Fibroblast of lung (primary cell): ENCODE measurements around the gene KIF26A. TPM values are rescaled to one million over a fixed set of nuclear protein-coding genes. Genes with fewer than 3 reads are reported as not detected.

Source experiments
- DNase-seq, 2 donors: peaks; one replicate each; pipeline versions ENCODE4 v3.0.0 to v3.0.0-alpha.2; 2010; ENCODE audit warnings: low read depth in 2 of 2
- H2AFZ ChIP-seq: 2 replicates; pipeline ENCODE4 v1.5.1; 2012; ENCODE audit warnings: low read length, control low read depth, inconsistent platforms
- H3K27ac ChIP-seq: 2 replicates; pipeline ENCODE4 v1.5.1; 2011; ENCODE audit warnings: low read length, control low read depth; ENCODE audit not compliant: insufficient read depth
- H3K27me3 ChIP-seq: 2 replicates; pipeline ENCODE4 v1.5.1; 2011; ENCODE audit warnings: mild to moderate bottlenecking, low read length; ENCODE audit not compliant: control insufficient read depth, insufficient read depth
- H3K36me3 ChIP-seq: 2 replicates; pipeline ENCODE4 v1.5.1; 2011; ENCODE audit warnings: low read length; ENCODE audit not compliant: control insufficient read depth, insufficient read depth
- H3K4me1 ChIP-seq: 2 replicates; pipeline ENCODE4 v1.5.1; 2011; ENCODE audit warnings: low read length; ENCODE audit not compliant: control insufficient read depth, insufficient read depth; ENCODE audit errors: extremely low read depth
- H3K4me2 ChIP-seq: 2 replicates; pipeline ENCODE4 v1.5.1; 2011; ENCODE audit warnings: low read length, control low read depth; ENCODE audit not compliant: insufficient read depth; ENCODE audit errors: extremely low read depth
- H3K4me3 ChIP-seq, 4 experiments: fragments of 200-600 bp in 1 of 4; sonication (generic) in 1 of 4; replicated peaks in 1 of 4; 2 replicates each; pipeline ENCODE4 v1.5.1; 2011 to 2016; ENCODE audit warnings: low read length in 4 of 4, low read depth in 3 of 4, mild to moderate bottlenecking in 3 of 4, control low read depth in 2 of 4, inconsistent platforms in 1 of 4, mixed read lengths in 1 of 4; ENCODE audit not compliant: insufficient read depth in 1 of 4; ENCODE audit errors: control extremely low read depth in 1 of 4
- H3K79me2 ChIP-seq: 2 replicates; pipeline ENCODE4 v1.5.1; 2012; ENCODE audit warnings: mild to moderate bottlenecking, low read length, inconsistent platforms; ENCODE audit not compliant: control insufficient read depth, insufficient read depth
- H3K9ac ChIP-seq: 2 replicates; pipeline ENCODE4 v1.5.1; 2011; ENCODE audit warnings: mild to moderate bottlenecking, low read length, control low read depth; ENCODE audit not compliant: insufficient read depth
- H3K9me3 ChIP-seq: 2 replicates; pipeline ENCODE4 v1.5.1; 2012; ENCODE audit warnings: low read depth, low read length; ENCODE audit not compliant: control insufficient read depth, insufficient read depth
- H4K20me1 ChIP-seq: 2 replicates; pipeline ENCODE4 v1.5.1; 2011; ENCODE audit warnings: low read length; ENCODE audit not compliant: control insufficient read depth, insufficient read depth; ENCODE audit errors: extremely low read depth
- CTCF ChIP-seq, 2 donors: IDR thresholded peaks in 1 of 2; conservative IDR thresholded peaks in 1 of 2; 1 replicate in 1 of 2; 2 replicates in 1 of 2; pipeline ENCODE4 v1.5.1; 2011 to 2012; ENCODE audit warnings: low read length in 2 of 2, control low read depth in 1 of 2, inconsistent platforms in 1 of 2, low read depth in 1 of 2, mild to moderate bottlenecking in 1 of 2
- EZH2 ChIP-seq: IDR thresholded peaks from 2 replicates; pipeline ENCODE4 v1.5.1; 2012; ENCODE audit warnings: low read length, control low read depth, mild to moderate bottlenecking; ENCODE audit errors: missing control alignments
- polyA plus RNA-seq, 2 donors: library from polyadenylated mRNA; depleted of rRNA in 1 of 2; stranded (reverse) in 1 of 2; unstranded in 1 of 2; fragments of >200 nt; gene quantifications; 2 replicates each; pipeline ENCODE4 v1.2.1, GENCODE V29; 2011 to 2012; ENCODE audit warnings: missing spikeins in 1 of 2
- total RNA-seq: library from RNA; depleted of rRNA; stranded (reverse); fragments of >200 nt; gene quantifications from 2 replicates; pipeline ENCODE4 v1.2.1, GENCODE V29; 2014

Gene KIF26A
- total and polyA plus RNA-seq, 2 donors (not counting 1 experiment from before 2014, with no cell fraction given): 0.01 to 2.0 TPM

- Histone ChIP-seq H3K27me3 (no peaks in the 10 kb centered on the region), H4K20me1 (no peaks in the 10 kb centered on the region), H3K9ac (no peak overlapping the region), H3K9me3 (no peaks in the 10 kb centered on the region), H3K4me1 (no peaks in the 10 kb centered on the region), H3K4me2 (no peak overlapping the region), H2AFZ (no peak overlapping the region), H3K79me2 (no peaks in the 10 kb centered on the region), H3K27ac (no peak overlapping the region), H3K36me3 (no peaks in the 10 kb centered on the region), H3K4me3 (no peak overlapping the region)
- no peak for TF ChIP-seq CTCF (conservative IDR thresholded peaks at IDR 0.05 in 1 of 2, IDR thresholded peaks at IDR 0.05 in 1 of 2; ENCODE audit: low read depth in 1 of 2, low read length in 2 of 2)
- no peak for TF ChIP-seq EZH2
- DNase-seq: no peak
Measured at GRCh38 chr14:104155513-104155912, 17.1 kb downstream of the KIF26A start.

DNA sequence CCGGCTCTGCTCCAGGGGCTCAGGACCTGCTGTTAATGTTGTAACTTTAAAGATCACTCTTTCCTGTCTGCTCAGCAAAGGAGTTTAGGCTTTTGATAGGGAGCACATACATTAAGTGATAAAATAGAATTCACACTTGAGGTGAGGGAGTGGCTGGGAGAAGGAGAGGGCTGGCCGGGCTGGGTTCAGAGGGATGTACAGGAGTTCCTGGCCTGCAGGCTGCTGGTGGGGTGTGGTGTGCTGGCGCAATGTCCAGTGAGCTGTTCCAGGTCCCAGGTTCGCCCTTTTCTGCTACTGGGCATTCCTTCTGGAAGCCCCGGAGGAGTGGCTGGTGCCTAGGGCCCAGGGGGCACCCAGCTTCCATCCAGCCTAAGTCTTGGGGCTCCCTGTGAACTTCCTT, 17.8 kb downstream of the KIF26A start:
- no peak overlapping the region for H3K27ac ChIP-seq
- no peaks in the 10 kb centered on the region for H3K9me3 ChIP-seq
- TF ChIP-seq EZH2 (no peak), CTCF (conservative IDR thresholded peaks at IDR 0.05 in 1 of 2, IDR thresholded peaks at IDR 0.05 in 1 of 2; ENCODE audit: low read depth in 1 of 2, low read length in 2 of 2) (no peak)

GRCh38 chr14:104157016-104157928, 18.9 kb downstream of the KIF26A start:
- no peak overlapping the region for H3K4me2 ChIP-seq
- H2AFZ ChIP-seq: no peak overlapping the region
- H3K27me3 ChIP-seq: no peaks in the 10 kb centered on the region
- H3K9me3 ChIP-seq: no peaks in the 10 kb centered on the region
- H3K4me1 ChIP-seq: no peaks in the 10 kb centered on the region
- no peak overlapping the region for H3K4me3 ChIP-seq
- DNase-seq: no peak
- no peaks in the 10 kb centered on the region for H3K79me2 ChIP-seq
- H3K36me3 ChIP-seq: no peaks in the 10 kb centered on the region
- no peak overlapping the region for H3K9ac ChIP-seq
- no peak overlapping the region for H3K27ac ChIP-seq
- no peaks in the 10 kb centered on the region for H4K20me1 ChIP-seq
- TF ChIP-seq EZH2 (no peak), CTCF (conservative IDR thresholded peaks at IDR 0.05 in 1 of 2, IDR thresholded peaks at IDR 0.05 in 1 of 2; ENCODE audit: low read depth in 1 of 2, low read length in 2 of 2) (no peak)

More for the DNA sequence above, 17.8 kb downstream of the KIF26A start:
- Histone ChIP-seq H3K9ac (no peak overlapping the region), H3K36me3 (no peaks in the 10 kb centered on the region), H3K27me3 (no peaks in the 10 kb centered on the region), H3K4me1 (no peaks in the 10 kb centered on the region), H3K4me3 (no peak overlapping the region), H2AFZ (no peak overlapping the region), H3K4me2 (no peak overlapping the region), H3K79me2 (no peaks in the 10 kb centered on the region), H4K20me1 (no peaks in the 10 kb centered on the region)
- no peak for DNase-seq
